CD4-positive, alpha-beta T cell (primary cell): Measurements from ENCODE around the gene EGLN3. TPM values are rescaled to one million over a fixed set of nuclear protein-coding genes. Genes with fewer than 3 reads are reported as not detected.

Experiments used
- ATAC-seq: fragments of 200-7000 bp; cut with Tn5 transposase; one replicate; pipeline ENCODE4 v1.10.0; 2022; ENCODE audit warnings: mild to moderate bottlenecking; ENCODE audit not compliant: poor library complexity
- CTCF ChIA-PET: fragments of 350-600 bp; sonication (Branson Sonifier 250); formaldehyde crosslinking; loops from one replicate; lab custom pipeline; 2021; ENCODE audit warnings: antibody characterized with exemption, inconsistent platforms; lab: Charles Lee
- POLR2A ChIA-PET: fragments of 350-600 bp; sonication (Branson Sonifier 250); formaldehyde crosslinking; loops from one replicate; lab custom pipeline; 2021; ENCODE audit warnings: antibody characterized with exemption, inconsistent platforms; lab: Charles Lee
- DNase-seq, 14 experiments: peaks; one replicate each; pipeline ENCODE4 v3.0.0-alpha.2; 2013 to 2020; ENCODE audit warnings: mixed read lengths in 2 of 14
- H3K27ac ChIP-seq, 2 donors: one replicate each; pipeline versions ENCODE4 v1.5.1 to v1.7.0; 2013; ENCODE audit warnings: low read length in 2 of 2, low read depth in 1 of 2, mild to moderate bottlenecking in 1 of 2
- H3K27me3 ChIP-seq, 2 experiments: 1 replicate in 1 of 2; 2 replicates in 1 of 2; pipeline versions ENCODE4 v1.6.1 to v1.7.0; 2013; ENCODE audit warnings: low read length in 2 of 2, control low read depth in 1 of 2, mild to moderate bottlenecking in 1 of 2, moderate library complexity in 1 of 2; ENCODE audit not compliant: insufficient read depth in 2 of 2, control insufficient read depth in 1 of 2
- H3K36me3 ChIP-seq: one replicate; pipeline ENCODE4 v1.6.1; 2013; ENCODE audit warnings: low read length, control low read depth; ENCODE audit not compliant: insufficient read depth
- H3K4me1 ChIP-seq: one replicate; pipeline ENCODE4 v1.6.1; 2013; ENCODE audit warnings: low read length, control low read depth; ENCODE audit not compliant: insufficient read depth
- H3K4me3 ChIP-seq: one replicate; pipeline ENCODE4 v1.5.1; 2013; ENCODE audit warnings: mild to moderate bottlenecking, low read length, moderate library complexity
- H3K9me3 ChIP-seq, 2 experiments: 1 replicate in 1 of 2; 2 replicates in 1 of 2; pipeline versions ENCODE4 v1.6.1 to v1.7.0; 2013; ENCODE audit warnings: low read length in 2 of 2, mild to moderate bottlenecking in 2 of 2, control low read depth in 1 of 2, moderate library complexity in 1 of 2; ENCODE audit not compliant: control insufficient read depth in 1 of 2, insufficient read depth in 1 of 2
- H3K27ac Mint-ChIP-seq: one replicate; pipeline ENCODE4 v1.8.0; 2020; ENCODE audit warnings: mixed read lengths
- H3K27me3 Mint-ChIP-seq: one replicate; pipeline ENCODE4 v1.8.0; 2021; ENCODE audit warnings: mixed read lengths
- H3K36me3 Mint-ChIP-seq: one replicate; pipeline ENCODE4 v1.8.0; 2021; ENCODE audit warnings: low read depth, mixed read lengths
- H3K4me1 Mint-ChIP-seq: one replicate; pipeline ENCODE4 v1.8.0; 2021; ENCODE audit warnings: low read depth, mixed read lengths
- H3K4me3 Mint-ChIP-seq: one replicate; pipeline ENCODE4 v1.8.0; 2020; ENCODE audit warnings: mild to moderate bottlenecking, mixed read lengths
- H3K9me3 Mint-ChIP-seq: one replicate; pipeline ENCODE4 v1.8.0; 2020; ENCODE audit warnings: mixed read lengths
- CTCF ChIP-seq: fragments of 200-600 bp; IDR thresholded peaks from one replicate; pipeline ENCODE4 v1.8.0; 2022; ENCODE audit warnings: antibody characterized with exemption, mild to moderate bottlenecking
- intact Hi-C, 2 experiments: fragments of 100-400 bp; cut with DNase I in 1 of 2; cut with micrococcal nuclease in 1 of 2; formaldehyde crosslinking; loops; one replicate each; pipeline versions ENCODE4 v1.15.1 to v1.9.0; 2023 to 2025; cut with DNase I, micrococcal nuclease
- total RNA-seq, 174 experiments: library from RNA in 2 of 174; stranded (reverse) in 2 of 174; gene quantifications; one replicate each; pipeline ENCODE4 v1.2.3 and lab custom pipeline; 2021 to 2026

Gene EGLN3
- total RNA-seq, 2 experiments from 2014 or later, result 1.1 to 1.3 TPM

GRCh38 chr14:33943096-33943883, 7.6 kb downstream of the EGLN3 start:
- Histone ChIP-seq H3K4me1 (no peaks in the 10 kb centered on the region), H3K9me3 (no peaks in the 10 kb centered on the region), H3K36me3 (no peaks in the 10 kb centered on the region), H3K27ac (no peak overlapping the region), H3K27me3 (no peaks in the 10 kb centered on the region), H3K4me3 (no peak overlapping the region)
- TF ChIP-seq CTCF, result no peak
- Mint-ChIP-seq H3K9me3 (no peaks in the 10 kb centered on the region), H3K4me1 (peaks cover 10% of the 10 kb centered on the region), H3K36me3 (no peaks in the 10 kb centered on the region), H3K27ac (no peak overlapping the region), H3K27me3 (peaks cover 7% of the 10 kb centered on the region), H3K4me3 (no peak overlapping the region)
- intact Hi-C loops, result no loop called here
- ChIA-PET POLR2A (no interaction called here), CTCF (no interaction called here)
- DNase-seq (no peak), ATAC-seq (no peak)

- Mint-ChIP-seq H3K27ac (no peak overlapping the region), H3K4me3 (no peak overlapping the region), H3K27me3 (no peaks in the 10 kb centered on the region), H3K9me3 (no peaks in the 10 kb centered on the region), H3K36me3 (no peaks in the 10 kb centered on the region), H3K4me1 (peaks cover 5% of the 10 kb centered on the region)
- Histone ChIP-seq H3K4me3 (no peak overlapping the region), H3K27me3 (no peaks in the 10 kb centered on the region), H3K9me3 (no peaks in the 10 kb centered on the region), H3K4me1 (no peaks in the 10 kb centered on the region), H3K36me3 (no peaks in the 10 kb centered on the region), H3K27ac (no peak overlapping the region)
- intact Hi-C loops, result no loop called here
- ChIA-PET POLR2A (no interaction called here), CTCF (no interaction called here)
- DNase-seq (no peak), ATAC-seq (no peak)
- TF ChIP-seq CTCF, result no peak
Observed at GRCh38 chr14:33941718-33942117, 9.2 kb downstream of the EGLN3 start.

GRCh38 chr14:33940561-33941011, 10.3 kb downstream of the EGLN3 start:
- Mint-ChIP-seq H3K27me3 (no peaks in the 10 kb centered on the region), H3K4me1 (no peaks in the 10 kb centered on the region), H3K27ac (no peak overlapping the region), H3K9me3 (no peaks in the 10 kb centered on the region), H3K4me3 (no peak overlapping the region), H3K36me3 (no peaks in the 10 kb centered on the region)
- CTCF ChIA-PET, result no interaction called here
- DNase-seq (no peak), ATAC-seq (no peak)
- Histone ChIP-seq H3K27me3 (no peaks in the 10 kb centered on the region), H3K36me3 (no peaks in the 10 kb centered on the region), H3K9me3 (no peaks in the 10 kb centered on the region), H3K4me3 (no peak overlapping the region), H3K4me1 (no peaks in the 10 kb centered on the region), H3K27ac (no peak overlapping the region)
- POLR2A ChIA-PET, result no interaction called here
- no peak for TF ChIP-seq CTCF
- intact Hi-C loops, result no loop called here
